Liver (tissue), 4 donors: Measurements from ENCODE around the gene WDR41. TPM values are rescaled to one million over a fixed set of nuclear protein-coding genes. Genes with fewer than 3 reads are reported as not detected.

Source experiments
- polyA plus RNA-seq, 2 donors: library from polyadenylated mRNA; stranded (reverse) in 1 of 2; unstranded in 1 of 2; fragments of 200-250 nt in 1 of 2; fragments of >200 nt in 1 of 2; fragmentation: Nextera tagmentation in 1 of 2; extraction: Ambion mirVana in 1 of 2; gene quantifications; one replicate each; pipeline versions ENCODE4 v1.2.1 to v1.2.3, GENCODE V29; 2013 to 2015
- total RNA-seq, 2 donors: library from RNA; depleted of rRNA; stranded (reverse); fragments of >200 nt; gene quantifications; one replicate each; pipeline ENCODE4 v1.2.3, GENCODE V29; 2014
- donor health status: healthy.
- donor health status: healthy.
- donor health status: healthy.

Gene WDR41
- total and polyA plus RNA-seq, 4 donors = 8.1 to 21.2 (median 14.5) TPM

Other genes starting within 250 kb of the WDR41 start
- gene OTP, start 146.4 kb upstream of the WDR41 start, total RNA-seq = not detected
- not detected for gene OTP, start 146.4 kb upstream of the WDR41 start, polyA plus RNA-seq